NCI-H2029 treated with DMSO at 0.1 percent for 48 hours (cell line): Measurements from ENCODE around the gene RNF215.

ENCODE experiments used
- DNase-seq: peaks from one replicate; lab custom pipeline; 2025; lab: John Stamatoyannopoulos, UW

The RNF215 gene

GRCh38 chr22:30386960-30387827 lies at the start of gene RNF215:
Gene RNF215 (minus strand): TSS chr22:30387411. CDS start chr22:30387313, 98 bp downstream.
- no peak for DNase-seq

DNA sequence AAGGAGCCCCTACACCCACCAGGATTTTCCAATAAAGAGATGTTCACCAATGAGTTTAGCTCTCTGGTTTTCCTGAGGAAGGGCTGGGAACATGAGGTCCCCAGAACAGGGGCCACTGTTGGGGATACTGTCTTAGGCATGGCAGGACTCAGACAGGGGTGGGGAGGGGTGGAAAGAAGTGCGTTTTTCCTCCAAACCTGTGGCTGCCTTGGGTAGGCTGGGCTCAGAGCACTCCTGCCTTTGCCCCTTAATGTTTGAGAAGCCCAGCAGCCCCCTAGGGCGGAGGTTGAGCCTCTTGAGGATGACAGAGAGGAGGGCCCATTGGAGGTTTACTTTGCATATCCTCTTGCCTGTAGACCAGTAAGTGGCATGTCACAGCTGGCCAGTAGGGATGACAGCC lies 49.0 kb upstream of the RNF215 start:
- DNase-seq = no peak

- DNase-seq = no peak
Measured at GRCh38 chr22:30435674-30436126, 48.5 kb upstream of the RNF215 start.

- DNase-seq = no peak
Measured at GRCh38 chr22:30434843-30435242, 47.6 kb upstream of the RNF215 start.

- no peak for DNase-seq
Measured at GRCh38 chr22:30433773-30434172, 46.6 kb upstream of the RNF215 start.

- DNase-seq = no peak
Measured at GRCh38 chr22:30433227-30433626, 46.0 kb upstream of the RNF215 start.

DNA sequence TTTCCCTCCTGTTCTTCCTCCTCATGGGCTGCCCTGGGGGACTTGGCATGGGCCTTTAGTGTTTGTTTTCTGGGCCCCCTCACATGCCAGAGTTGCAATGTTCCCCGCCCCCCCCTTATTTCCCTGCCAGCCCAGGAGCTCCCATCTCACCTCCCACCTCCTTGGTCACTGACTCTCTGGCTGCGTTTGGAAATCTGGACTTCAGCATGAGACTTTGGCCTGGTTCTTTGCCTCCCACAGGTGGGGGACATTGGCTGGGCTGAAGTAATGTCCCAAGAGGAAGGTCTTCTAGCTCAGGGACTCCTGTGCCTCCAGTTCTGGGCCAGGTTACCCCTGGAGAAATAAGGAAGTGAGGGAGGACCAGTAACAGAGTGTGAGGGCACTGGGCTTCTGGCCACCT lies 45.3 kb upstream of the RNF215 start:
- DNase-seq = no peak

DNA sequence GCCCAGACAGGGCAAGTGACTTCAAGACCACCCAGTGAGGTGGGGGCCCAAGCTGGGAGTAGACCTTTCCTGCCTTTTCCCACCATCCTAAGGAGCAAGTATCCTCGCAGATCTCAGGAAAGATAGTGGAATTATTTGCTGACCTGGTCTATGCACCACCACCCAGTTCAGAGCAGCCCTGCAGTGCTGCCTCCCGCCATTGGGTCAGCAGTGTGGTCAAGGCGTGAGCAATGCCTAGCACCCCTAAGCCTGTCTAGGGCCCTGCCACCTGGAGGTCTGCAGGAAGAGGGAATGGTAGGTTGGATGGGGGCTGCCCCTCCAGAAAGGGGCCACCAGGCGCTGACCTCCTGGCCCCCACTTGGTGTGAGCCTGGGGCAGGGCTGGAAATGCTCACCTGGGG lies 44.9 kb upstream of the RNF215 start:
- DNase-seq = no peak

DNA sequence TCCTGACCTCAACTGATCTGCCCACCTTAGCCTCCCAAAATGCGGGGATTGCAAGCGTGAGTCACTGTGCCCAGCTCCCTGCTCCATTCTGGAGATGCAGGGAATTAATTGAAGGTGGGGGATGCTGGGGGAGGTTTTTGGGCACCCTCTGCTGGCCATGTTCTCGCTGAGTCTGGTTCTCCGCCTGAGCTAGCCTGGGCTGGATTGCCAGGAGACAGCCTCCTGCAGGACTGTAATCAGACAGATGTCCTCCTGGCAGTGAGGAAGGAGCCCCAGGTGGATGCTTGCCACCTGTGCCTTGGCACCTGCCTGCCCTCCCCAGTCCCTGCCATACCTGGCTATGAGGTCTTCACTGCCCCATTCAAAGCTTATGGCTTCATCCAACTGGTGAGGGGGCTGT lies 43.7 kb upstream of the RNF215 start:
- DNase-seq = no peak

- no peak for DNase-seq
Measured at GRCh38 chr22:30429887-30430286, 42.7 kb upstream of the RNF215 start.

GRCh38 chr22:30427871-30428270 lies 40.7 kb upstream of the RNF215 start:
- no peak for DNase-seq

- DNase-seq = peak; percentile 26
Measured at GRCh38 chr22:30426388-30427353, 39.5 kb upstream of the RNF215 start.

- peak; percentile 13 for DNase-seq
Measured at GRCh38 chr22:30425616-30426387, 38.6 kb upstream of the RNF215 start, which contains the start of gene MTFP1. Gene MTFP1 (plus strand): TSS chr22:30425768. CDS start chr22:30425880, 112 bp downstream.

GRCh38 chr22:30425327-30425615 lies 38.1 kb upstream of the RNF215 start:
- no peak for DNase-seq

DNA sequence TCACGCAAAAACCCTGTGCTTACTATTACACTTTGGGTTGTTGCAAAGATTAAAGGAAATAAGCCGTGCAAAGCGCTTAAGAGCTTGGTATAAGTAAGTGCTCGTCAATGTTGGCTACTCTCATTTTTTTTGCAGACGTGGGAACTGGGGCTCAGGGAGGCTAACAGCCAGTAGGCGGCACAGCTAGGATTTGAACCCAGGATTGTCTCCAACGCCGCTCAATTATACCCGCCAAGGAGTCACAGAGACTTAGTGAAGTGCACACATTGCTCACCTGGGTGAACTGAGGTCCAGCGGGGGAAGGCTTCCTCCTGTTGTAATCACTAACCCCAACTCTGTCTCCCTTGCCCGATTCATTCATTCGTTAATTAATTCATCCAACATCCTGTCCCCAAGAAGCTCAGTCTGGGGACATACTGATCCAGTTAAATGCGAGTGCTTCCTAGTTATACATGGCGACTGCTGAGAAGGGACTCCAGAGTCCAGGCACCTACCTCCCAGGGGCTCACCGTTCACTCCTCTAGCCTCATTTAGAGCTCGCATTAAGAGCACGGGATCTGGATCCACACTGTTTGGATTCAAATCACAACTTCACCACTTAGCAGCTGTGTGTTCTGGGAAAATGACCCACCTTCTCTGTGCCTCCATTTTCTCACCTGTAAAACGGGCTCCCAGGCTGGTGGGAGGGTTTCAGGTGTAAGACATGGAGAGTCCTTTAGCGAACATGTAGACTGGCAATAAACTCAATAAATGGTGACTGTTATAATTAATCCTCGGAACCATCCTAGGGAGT lies 37.5 kb upstream of the RNF215 start:
- DNase-seq = no peak

GRCh38 chr22:30423959-30424533 lies 36.8 kb upstream of the RNF215 start:
- peak; percentile 95 for DNase-seq

GRCh38 chr22:30423301-30423958 lies 36.2 kb upstream of the RNF215 start:
- no peak for DNase-seq

DNA sequence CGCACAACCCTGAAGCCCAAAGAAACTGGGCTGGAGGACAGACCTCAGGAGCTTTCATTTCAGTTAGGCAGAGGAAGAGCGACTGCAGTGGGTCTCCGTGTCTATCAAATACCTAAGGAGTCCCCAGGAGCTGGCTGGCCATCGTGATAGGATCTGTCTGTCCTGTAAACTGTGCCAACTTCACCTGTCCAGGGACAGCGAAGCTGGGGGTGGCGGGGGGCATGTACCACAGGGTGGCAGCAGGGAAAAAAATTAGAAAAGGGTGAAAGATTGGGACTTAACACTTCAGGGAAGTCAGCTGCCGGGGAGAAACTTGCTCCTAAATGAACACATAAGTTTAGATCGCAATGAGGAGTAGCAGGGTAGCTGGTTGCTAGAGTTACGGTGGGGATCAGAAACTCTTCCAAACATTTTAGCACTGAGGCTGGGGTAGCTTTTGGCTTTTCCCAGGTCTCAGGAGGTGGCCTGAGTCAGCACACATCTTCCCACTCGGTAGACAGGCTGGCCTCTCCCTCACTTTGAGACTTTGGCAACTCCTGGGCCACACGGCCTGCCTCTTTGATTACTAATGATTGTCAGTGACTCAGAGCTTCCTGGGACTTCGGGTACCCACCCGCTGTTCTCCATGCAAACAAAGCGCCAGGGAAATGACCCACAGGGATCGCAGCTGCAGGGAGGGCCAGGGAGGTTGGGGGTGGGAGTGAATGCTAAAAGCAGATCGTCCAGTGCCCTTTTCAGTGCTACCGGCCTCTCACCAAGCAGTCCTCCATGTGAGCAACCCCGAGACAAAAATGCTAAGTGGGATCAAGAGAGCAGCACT lies 35.5 kb upstream of the RNF215 start:
- DNase-seq = no peak

DNA sequence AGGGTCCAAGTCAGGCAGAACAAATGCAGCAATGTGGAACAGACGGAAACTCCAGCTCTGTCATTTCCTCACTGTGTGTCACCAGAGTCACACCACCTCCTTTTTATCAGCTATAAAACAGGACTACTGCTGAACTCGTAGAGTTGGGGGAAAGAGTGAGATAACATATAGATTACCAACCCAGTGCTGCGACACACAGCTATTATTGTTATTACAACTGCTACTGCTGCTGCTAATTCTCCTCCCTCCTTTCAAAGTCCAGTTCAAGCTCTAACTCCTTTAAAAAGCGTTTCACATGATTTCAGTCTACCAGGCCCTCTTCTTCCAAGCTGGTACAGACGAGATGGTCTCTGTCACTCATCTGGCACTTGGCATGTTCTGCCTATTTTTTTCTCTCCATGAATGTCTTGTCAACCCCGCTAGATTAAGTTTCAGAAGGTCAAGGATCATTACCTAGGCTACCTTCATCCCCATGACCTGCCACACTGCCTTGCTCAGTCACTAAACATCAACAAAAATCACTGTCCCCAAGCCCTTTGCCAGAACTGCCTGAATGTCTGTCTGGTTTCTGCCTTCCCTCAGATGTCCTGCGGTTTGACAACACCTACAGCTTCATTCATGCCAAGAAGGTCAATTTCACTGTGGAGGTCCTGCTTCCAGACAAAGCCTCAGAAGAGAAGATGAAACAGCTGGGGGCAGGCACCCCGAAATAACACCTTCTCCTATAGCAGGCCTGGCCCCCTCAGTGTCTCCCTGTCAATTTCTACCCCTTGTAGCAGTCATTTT lies 34.7 kb upstream of the RNF215 start:
- DNase-seq = no peak
